Adrenal gland (tissue), 5 donors: ENCODE measurements around the gene PROX1.

Source experiments
- POLR2A ChIP-seq, 2 donors: fragments of 450-650 bp; IDR thresholded peaks; one replicate each; pipeline ENCODE4 v1.6.1; 2017; ENCODE audit warnings: antibody characterized with exemption in 2 of 2, mild to moderate bottlenecking in 2 of 2, moderate library complexity in 1 of 2
- TF ChIP-seq, protein P1 (sequence below), 6 experiments: fragments of 450-650 bp in 4 of 6; fragments of 200-600 bp in 2 of 6; sonication (generic) in 1 of 6; IDR thresholded peaks; 1 replicate in 5 of 6; 2 replicates in 1 of 6; pipeline versions ENCODE4 v1.5.1 to v1.8.0; 2016 to 2021; ENCODE audit warnings: antibody characterized with exemption in 6 of 6, mild to moderate bottlenecking in 2 of 6, moderate library complexity in 1 of 6
- donor health status: DM: no; HTN: no; CAD: no.

DNA sequence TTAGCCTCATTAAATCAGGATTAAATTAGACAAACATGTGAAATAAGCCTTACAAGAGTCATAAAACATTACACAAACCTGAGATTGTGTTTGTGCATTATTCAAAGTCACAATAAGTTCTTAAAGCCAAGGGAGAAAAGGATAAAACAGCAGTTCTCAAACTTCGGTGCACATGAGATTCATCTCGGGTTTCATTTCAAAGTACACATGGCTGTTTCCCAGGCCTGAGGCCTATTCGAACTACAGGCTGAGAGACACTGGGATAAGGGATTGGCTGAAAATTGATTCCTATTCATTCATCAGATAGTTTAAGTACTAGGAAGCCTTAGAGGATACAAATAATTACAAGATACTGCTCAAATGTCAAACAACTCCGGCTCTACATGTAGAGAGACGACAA, 35.9 kb upstream of the PROX1 start:
- TF ChIP-seq, protein P1, sequence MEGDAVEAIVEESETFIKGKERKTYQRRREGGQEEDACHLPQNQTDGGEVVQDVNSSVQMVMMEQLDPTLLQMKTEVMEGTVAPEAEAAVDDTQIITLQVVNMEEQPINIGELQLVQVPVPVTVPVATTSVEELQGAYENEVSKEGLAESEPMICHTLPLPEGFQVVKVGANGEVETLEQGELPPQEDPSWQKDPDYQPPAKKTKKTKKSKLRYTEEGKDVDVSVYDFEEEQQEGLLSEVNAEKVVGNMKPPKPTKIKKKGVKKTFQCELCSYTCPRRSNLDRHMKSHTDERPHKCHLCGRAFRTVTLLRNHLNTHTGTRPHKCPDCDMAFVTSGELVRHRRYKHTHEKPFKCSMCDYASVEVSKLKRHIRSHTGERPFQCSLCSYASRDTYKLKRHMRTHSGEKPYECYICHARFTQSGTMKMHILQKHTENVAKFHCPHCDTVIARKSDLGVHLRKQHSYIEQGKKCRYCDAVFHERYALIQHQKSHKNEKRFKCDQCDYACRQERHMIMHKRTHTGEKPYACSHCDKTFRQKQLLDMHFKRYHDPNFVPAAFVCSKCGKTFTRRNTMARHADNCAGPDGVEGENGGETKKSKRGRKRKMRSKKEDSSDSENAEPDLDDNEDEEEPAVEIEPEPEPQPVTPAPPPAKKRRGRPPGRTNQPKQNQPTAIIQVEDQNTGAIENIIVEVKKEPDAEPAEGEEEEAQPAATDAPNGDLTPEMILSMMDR (IDR thresholded peaks at IDR 0.05): no peak
- TF ChIP-seq POLR2A (IDR thresholded peaks at IDR 0.05): no peak
